Measurements from ENCODE around the gene KCTD15. TPM values are rescaled to one million over a fixed set of nuclear protein-coding genes. Genes with fewer than 3 reads are reported as not detected.

Gene KCTD15
- total RNA-seq, 4 donors from 2014 or later: 28.4 to 97.1 (median 50.3) TPM

GRCh38 chr19:33809960-33810359 is 13.3 kb downstream of the KCTD15 start:
- Histone ChIP-seq H3K36me3 (peaks cover 28 to 43% of the 10 kb centered on the region in 2 donors), H3K4me3 (replicated peaks in 1 of 3) (no peak overlapping the region), H3K4me1 (no peaks in the 10 kb centered on the region), H3K27me3 (no peaks in the 10 kb centered on the region), H3K27ac (no peak overlapping the region), H3K9me3 (no peaks in the 10 kb centered on the region)
- WGBS, 2 donors: 81 to 91% methylated on average over 2 to 5 of the region's 6 CpGs
- intact Hi-C loops (cut with DNase I): no loop called here
- DNase-seq: no peak
- no peak for TF ChIP-seq POLR2A (IDR thresholded peaks at IDR 0.05)
- TF ChIP-seq, protein P1, sequence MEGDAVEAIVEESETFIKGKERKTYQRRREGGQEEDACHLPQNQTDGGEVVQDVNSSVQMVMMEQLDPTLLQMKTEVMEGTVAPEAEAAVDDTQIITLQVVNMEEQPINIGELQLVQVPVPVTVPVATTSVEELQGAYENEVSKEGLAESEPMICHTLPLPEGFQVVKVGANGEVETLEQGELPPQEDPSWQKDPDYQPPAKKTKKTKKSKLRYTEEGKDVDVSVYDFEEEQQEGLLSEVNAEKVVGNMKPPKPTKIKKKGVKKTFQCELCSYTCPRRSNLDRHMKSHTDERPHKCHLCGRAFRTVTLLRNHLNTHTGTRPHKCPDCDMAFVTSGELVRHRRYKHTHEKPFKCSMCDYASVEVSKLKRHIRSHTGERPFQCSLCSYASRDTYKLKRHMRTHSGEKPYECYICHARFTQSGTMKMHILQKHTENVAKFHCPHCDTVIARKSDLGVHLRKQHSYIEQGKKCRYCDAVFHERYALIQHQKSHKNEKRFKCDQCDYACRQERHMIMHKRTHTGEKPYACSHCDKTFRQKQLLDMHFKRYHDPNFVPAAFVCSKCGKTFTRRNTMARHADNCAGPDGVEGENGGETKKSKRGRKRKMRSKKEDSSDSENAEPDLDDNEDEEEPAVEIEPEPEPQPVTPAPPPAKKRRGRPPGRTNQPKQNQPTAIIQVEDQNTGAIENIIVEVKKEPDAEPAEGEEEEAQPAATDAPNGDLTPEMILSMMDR (IDR thresholded peaks at IDR 0.05): no peak

DNA sequence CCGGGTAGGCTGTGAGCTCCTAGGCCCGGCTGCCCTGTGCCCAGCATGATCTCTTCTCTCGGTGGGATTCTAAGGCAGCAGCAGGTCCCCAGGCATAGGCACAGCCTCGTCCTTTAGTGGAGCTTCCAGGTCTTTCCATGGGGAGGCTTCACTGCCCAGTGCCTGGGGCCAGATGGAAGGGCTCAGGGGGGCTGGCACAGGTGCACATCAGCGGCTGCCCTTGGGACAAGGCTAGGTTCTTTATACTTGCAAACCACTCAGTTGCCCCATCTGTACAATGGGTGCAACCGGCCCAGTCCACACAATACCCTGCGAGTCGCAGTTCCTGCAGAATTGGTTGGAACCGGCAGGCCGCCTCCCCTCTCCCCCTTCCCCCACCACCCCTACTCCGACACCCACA is 14.2 kb downstream of the KCTD15 start:
- DNase-seq: no peak
- no peak overlapping the region for H3K27ac ChIP-seq
- no peak for TF ChIP-seq POLR2A (IDR thresholded peaks at IDR 0.05)
- TF ChIP-seq, protein P1 (IDR thresholded peaks at IDR 0.05): no peak
- no peak overlapping the region for H3K4me3 ChIP-seq (replicated peaks in 1 of 3)
- H3K9me3 ChIP-seq: no peaks in the 10 kb centered on the region
- H3K36me3 ChIP-seq: peaks cover 28 to 40% of the 10 kb centered on the region in 2 donors
- H3K4me1 ChIP-seq: no peaks in the 10 kb centered on the region
- intact Hi-C loops (cut with DNase I): no loop called here
- no peaks in the 10 kb centered on the region for H3K27me3 ChIP-seq
- WGBS, 2 donors: 95 to 96% methylated on average over 8 to 11 of the region's 11 CpGs

DNA sequence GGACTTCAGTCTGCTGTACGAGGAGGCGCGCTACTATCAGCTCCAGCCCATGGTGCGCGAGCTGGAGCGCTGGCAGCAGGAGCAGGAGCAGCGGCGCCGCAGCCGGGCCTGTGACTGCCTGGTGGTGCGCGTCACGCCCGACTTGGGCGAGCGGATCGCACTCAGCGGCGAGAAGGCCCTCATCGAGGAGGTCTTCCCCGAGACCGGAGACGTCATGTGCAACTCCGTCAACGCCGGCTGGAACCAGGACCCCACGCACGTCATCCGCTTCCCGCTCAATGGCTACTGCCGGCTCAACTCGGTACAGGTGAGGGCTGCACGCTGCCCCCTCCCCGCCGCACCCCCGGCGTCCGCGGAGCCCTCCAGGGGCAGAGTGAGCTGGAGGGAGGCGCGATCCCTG is 14.6 kb downstream of the KCTD15 start:
- DNase-seq: no peak
- Histone ChIP-seq H3K9me3 (no peaks in the 10 kb centered on the region), H3K27ac (no peak overlapping the region), H3K36me3 (peaks cover 28 to 40% of the 10 kb centered on the region in 2 donors), H3K4me1 (no peaks in the 10 kb centered on the region), H3K27me3 (no peaks in the 10 kb centered on the region), H3K4me3 (replicated peaks in 1 of 3) (no peak overlapping the region)
- intact Hi-C loops (cut with DNase I): no loop called here
- 95 to 98% methylated on average over 40 to 41 of the region's 41 CpGs for WGBS, 2 donors
- no peak for TF ChIP-seq POLR2A (IDR thresholded peaks at IDR 0.05)
- TF ChIP-seq, protein P1 (IDR thresholded peaks at IDR 0.05): no peak

DNA sequence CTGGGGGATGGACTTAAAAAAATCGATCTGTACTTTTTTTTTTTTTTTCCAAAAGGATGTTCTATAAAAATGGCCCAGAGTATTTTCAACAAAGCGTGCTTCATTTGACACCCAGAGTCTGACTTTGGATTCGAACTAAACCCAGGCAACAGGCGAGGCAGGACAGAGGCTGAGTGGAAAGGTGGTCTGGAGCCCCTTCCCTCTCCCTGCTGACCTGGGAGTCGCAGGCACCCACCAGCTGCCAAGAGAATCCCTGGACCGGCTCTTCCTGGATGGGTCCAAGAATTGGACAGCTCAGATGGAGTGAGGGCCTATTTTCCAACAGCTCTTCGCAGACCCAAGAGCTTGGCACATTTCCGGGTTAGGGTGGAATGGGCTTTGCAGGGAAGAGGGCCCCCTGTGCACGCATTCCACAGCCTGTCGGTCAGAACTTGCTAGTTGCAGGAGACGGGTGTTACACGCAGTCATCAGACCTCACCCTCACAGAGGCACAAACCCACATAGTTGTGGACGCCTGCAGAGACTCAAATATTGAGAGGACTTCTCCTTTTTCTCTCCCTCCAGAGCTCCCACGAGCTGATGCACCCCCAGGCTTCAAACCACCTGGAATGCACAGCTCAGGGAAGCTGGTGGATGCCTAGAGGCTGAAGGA is 15.2 kb downstream of the KCTD15 start:
- no peak overlapping the region for H3K4me3 ChIP-seq (replicated peaks in 1 of 3)
- H3K4me1 ChIP-seq: no peaks in the 10 kb centered on the region
- DNase-seq: no peak
- no peaks in the 10 kb centered on the region for H3K9me3 ChIP-seq
- intact Hi-C loops (cut with DNase I): no loop called here
- H3K36me3 ChIP-seq: peaks cover 28 to 40% of the 10 kb centered on the region in 2 donors
- H3K27ac ChIP-seq: no peak overlapping the region
- 88 to 89% methylated on average over 14 of the region's 14 CpGs for WGBS, 2 donors
- H3K27me3 ChIP-seq: no peaks in the 10 kb centered on the region
- TF ChIP-seq POLR2A (IDR thresholded peaks at IDR 0.05): no peak
- TF ChIP-seq, protein P1 (IDR thresholded peaks at IDR 0.05): no peak

GRCh38 chr19:33812388-33813330 is 16.0 kb downstream of the KCTD15 start:
- WGBS, 2 donors: 89 to 91% methylated on average over 10 to 23 of the region's 28 CpGs
- no peak for TF ChIP-seq POLR2A (IDR thresholded peaks at IDR 0.05)
- TF ChIP-seq, protein P1 (IDR thresholded peaks at IDR 0.05): no peak
- intact Hi-C loops (cut with DNase I): no loop called here
- no peak for DNase-seq
- Histone ChIP-seq H3K4me1 (no peaks in the 10 kb centered on the region), H3K9me3 (no peaks in the 10 kb centered on the region), H3K36me3 (peaks cover 28 to 36% of the 10 kb centered on the region in 2 donors), H3K27ac (no peak overlapping the region), H3K27me3 (no peaks in the 10 kb centered on the region), H3K4me3 (replicated peaks in 1 of 3) (no peak overlapping the region)

Data from thyroid gland (tissue), 4 donors.